ENCODE data around the gene PLEKHH1.

The PLEKHH1 gene

GRCh38 chr14:67514203-67514607 lies 18.9 kb upstream of the PLEKHH1 start:
- H3K4me3 ChIP-seq (ENCODE audit: low read length) = peak overlapping the region; percentile 77
- H3K27ac ChIP-seq (ENCODE audit: low read depth, low read length) = peak overlapping the region; percentile 40
- H3K27me3 ChIP-seq (ENCODE audit: control insufficient read depth, insufficient read depth, low read length) = no peaks in the 10 kb centered on the region
- H3K4me1 ChIP-seq (ENCODE audit: control insufficient read depth, insufficient read depth, low read length) = peaks cover 4% of the 10 kb centered on the region
- peak overlapping the region; percentile 25 for H3K9ac ChIP-seq (ENCODE audit: low read length)
- no peaks in the 10 kb centered on the region for H3K36me3 ChIP-seq (ENCODE audit: control insufficient read depth, insufficient read depth, low read length)

- H3K4me1 ChIP-seq (ENCODE audit: control insufficient read depth, insufficient read depth, low read length) = peaks cover 4% of the 10 kb centered on the region
- H3K4me3 ChIP-seq (ENCODE audit: low read length) = peak overlapping the region; percentile 77
- no peaks in the 10 kb centered on the region for H3K36me3 ChIP-seq (ENCODE audit: control insufficient read depth, insufficient read depth, low read length)
- peak overlapping the region; percentile 40 for H3K27ac ChIP-seq (ENCODE audit: low read depth, low read length)
- peak overlapping the region; percentile 34 for H3K9ac ChIP-seq (ENCODE audit: low read length)
- no peaks in the 10 kb centered on the region for H3K27me3 ChIP-seq (ENCODE audit: control insufficient read depth, insufficient read depth, low read length)
Observed at GRCh38 chr14:67514650-67515385, 18.3 kb upstream of the PLEKHH1 start.

GRCh38 chr14:67515386-67516079 lies 17.6 kb upstream of the PLEKHH1 start:
- Histone ChIP-seq H3K27ac (ENCODE audit: low read depth, low read length) (no peak overlapping the region), H3K9ac (ENCODE audit: low read length) (no peak overlapping the region), H3K36me3 (ENCODE audit: control insufficient read depth, insufficient read depth, low read length) (no peaks in the 10 kb centered on the region), H3K4me3 (ENCODE audit: low read length) (peak overlapping the region; percentile 77), H3K27me3 (ENCODE audit: control insufficient read depth, insufficient read depth, low read length) (no peaks in the 10 kb centered on the region), H3K4me1 (ENCODE audit: control insufficient read depth, insufficient read depth, low read length) (peaks cover 4% of the 10 kb centered on the region)

- no peaks in the 10 kb centered on the region for H3K36me3 ChIP-seq (ENCODE audit: control insufficient read depth, insufficient read depth, low read length)
- H3K4me1 ChIP-seq (ENCODE audit: control insufficient read depth, insufficient read depth, low read length) = peaks cover 4% of the 10 kb centered on the region
- H3K27me3 ChIP-seq (ENCODE audit: control insufficient read depth, insufficient read depth, low read length) = no peaks in the 10 kb centered on the region
- H3K4me3 ChIP-seq (ENCODE audit: low read length) = no peak overlapping the region
- no peak overlapping the region for H3K9ac ChIP-seq (ENCODE audit: low read length)
- no peak overlapping the region for H3K27ac ChIP-seq (ENCODE audit: low read depth, low read length)
Observed at GRCh38 chr14:67516676-67517075, 16.4 kb upstream of the PLEKHH1 start.

GRCh38 chr14:67517083-67517482 lies 16.0 kb upstream of the PLEKHH1 start:
- Histone ChIP-seq H3K36me3 (ENCODE audit: control insufficient read depth, insufficient read depth, low read length) (no peaks in the 10 kb centered on the region), H3K4me3 (ENCODE audit: low read length) (no peak overlapping the region), H3K27me3 (ENCODE audit: control insufficient read depth, insufficient read depth, low read length) (no peaks in the 10 kb centered on the region), H3K9ac (ENCODE audit: low read length) (no peak overlapping the region), H3K4me1 (ENCODE audit: control insufficient read depth, insufficient read depth, low read length) (peaks cover 4% of the 10 kb centered on the region), H3K27ac (ENCODE audit: low read depth, low read length) (no peak overlapping the region)

- Histone ChIP-seq H3K36me3 (ENCODE audit: control insufficient read depth, insufficient read depth, low read length) (no peaks in the 10 kb centered on the region), H3K4me3 (ENCODE audit: low read length) (no peak overlapping the region), H3K27me3 (ENCODE audit: control insufficient read depth, insufficient read depth, low read length) (no peaks in the 10 kb centered on the region), H3K4me1 (ENCODE audit: control insufficient read depth, insufficient read depth, low read length) (no peaks in the 10 kb centered on the region), H3K27ac (ENCODE audit: low read depth, low read length) (no peak overlapping the region), H3K9ac (ENCODE audit: low read length) (no peak overlapping the region)
Observed at GRCh38 chr14:67519406-67519805, 13.7 kb upstream of the PLEKHH1 start.

GRCh38 chr14:67520482-67520881 lies 12.6 kb upstream of the PLEKHH1 start:
- peaks cover 2% of the 10 kb centered on the region for H3K27me3 ChIP-seq (ENCODE audit: control insufficient read depth, insufficient read depth, low read length)

GRCh38 chr14:67522270-67522669 lies 10.8 kb upstream of the PLEKHH1 start:
- no peak overlapping the region for H3K4me3 ChIP-seq (ENCODE audit: low read length)
- no peak overlapping the region for H3K9ac ChIP-seq (ENCODE audit: low read length)
- H3K4me1 ChIP-seq (ENCODE audit: control insufficient read depth, insufficient read depth, low read length) = no peaks in the 10 kb centered on the region
- no peak overlapping the region for H3K27ac ChIP-seq (ENCODE audit: low read depth, low read length)
- no peaks in the 10 kb centered on the region for H3K36me3 ChIP-seq (ENCODE audit: control insufficient read depth, insufficient read depth, low read length)
- peaks cover 2% of the 10 kb centered on the region for H3K27me3 ChIP-seq (ENCODE audit: control insufficient read depth, insufficient read depth, low read length)

More at GRCh38 chr14:67520482-67520881, 12.6 kb upstream of the PLEKHH1 start:
- Histone ChIP-seq H3K36me3 (ENCODE audit: control insufficient read depth, insufficient read depth, low read length) (no peaks in the 10 kb centered on the region), H3K4me1 (ENCODE audit: control insufficient read depth, insufficient read depth, low read length) (no peaks in the 10 kb centered on the region), H3K27ac (ENCODE audit: low read depth, low read length) (no peak overlapping the region), H3K4me3 (ENCODE audit: low read length) (no peak overlapping the region), H3K9ac (ENCODE audit: low read length) (no peak overlapping the region)

GRCh38 chr14:67523764-67524633 lies 9.1 kb upstream of the PLEKHH1 start:
- Histone ChIP-seq H3K4me1 (ENCODE audit: control insufficient read depth, insufficient read depth, low read length) (no peaks in the 10 kb centered on the region), H3K27me3 (ENCODE audit: control insufficient read depth, insufficient read depth, low read length) (peaks cover 2% of the 10 kb centered on the region), H3K4me3 (ENCODE audit: low read length) (no peak overlapping the region), H3K36me3 (ENCODE audit: control insufficient read depth, insufficient read depth, low read length) (no peaks in the 10 kb centered on the region), H3K27ac (ENCODE audit: low read depth, low read length) (no peak overlapping the region), H3K9ac (ENCODE audit: low read length) (no peak overlapping the region)

- Histone ChIP-seq H3K9ac (ENCODE audit: low read length) (no peak overlapping the region), H3K27ac (ENCODE audit: low read depth, low read length) (no peak overlapping the region), H3K27me3 (ENCODE audit: control insufficient read depth, insufficient read depth, low read length) (peaks cover 2% of the 10 kb centered on the region)
Observed at GRCh38 chr14:67524634-67524963, 8.5 kb upstream of the PLEKHH1 start.

GRCh38 chr14:67525389-67525788 lies 7.7 kb upstream of the PLEKHH1 start:
- no peaks in the 10 kb centered on the region for H3K4me1 ChIP-seq (ENCODE audit: control insufficient read depth, insufficient read depth, low read length)
- peaks cover 2% of the 10 kb centered on the region for H3K27me3 ChIP-seq (ENCODE audit: control insufficient read depth, insufficient read depth, low read length)
- H3K9ac ChIP-seq (ENCODE audit: low read length) = no peak overlapping the region
- H3K36me3 ChIP-seq (ENCODE audit: control insufficient read depth, insufficient read depth, low read length) = no peaks in the 10 kb centered on the region
- no peak overlapping the region for H3K27ac ChIP-seq (ENCODE audit: low read depth, low read length)
- no peak overlapping the region for H3K4me3 ChIP-seq (ENCODE audit: low read length)

More at GRCh38 chr14:67524634-67524963, 8.5 kb upstream of the PLEKHH1 start:
- no peaks in the 10 kb centered on the region for H3K36me3 ChIP-seq (ENCODE audit: control insufficient read depth, insufficient read depth, low read length)
- H3K4me3 ChIP-seq (ENCODE audit: low read length) = no peak overlapping the region
- no peaks in the 10 kb centered on the region for H3K4me1 ChIP-seq (ENCODE audit: control insufficient read depth, insufficient read depth, low read length)

- no peaks in the 10 kb centered on the region for H3K36me3 ChIP-seq (ENCODE audit: control insufficient read depth, insufficient read depth, low read length)
- no peak overlapping the region for H3K9ac ChIP-seq (ENCODE audit: low read length)
Observed at GRCh38 chr14:67526181-67526580, 6.9 kb upstream of the PLEKHH1 start.

More at GRCh38 chr14:67526181-67526580, 6.9 kb upstream of the PLEKHH1 start:
- Histone ChIP-seq H3K27ac (ENCODE audit: low read depth, low read length) (no peak overlapping the region), H3K27me3 (ENCODE audit: control insufficient read depth, insufficient read depth, low read length) (peaks cover 2% of the 10 kb centered on the region), H3K4me1 (ENCODE audit: control insufficient read depth, insufficient read depth, low read length) (no peaks in the 10 kb centered on the region), H3K4me3 (ENCODE audit: low read length) (no peak overlapping the region)

Data from rectal smooth muscle tissue (tissue), 1 donor.